HEK293T (cell line): ENCODE data around the gene MAN1C1.

Experiments used
- CTCF ChIA-PET: fragments of 350-600 bp; formaldehyde crosslinking; extraction: SDS; loops from one replicate; lab custom pipeline; 2021; ENCODE audit warnings: antibody characterized with exemption, inconsistent platforms; lab: Yijun Ruan, JAX
- POLR2A ChIA-PET: fragments of 350-600 bp; formaldehyde crosslinking; extraction: SDS; loops from one replicate; lab custom pipeline; 2020; ENCODE audit warnings: antibody characterized with exemption, inconsistent platforms; lab: Yijun Ruan, JAX
- DNase-seq: peaks from one replicate; pipeline ENCODE4 v3.0.0; 2012; ENCODE audit warnings: mixed read lengths; ENCODE audit errors: extremely low spot score
- ARNT ChIP-seq: fragments of 450-650 bp; IDR thresholded peaks from 2 replicates; pipeline ENCODE4 v1.6.1; 2017; ENCODE audit warnings: mild to moderate bottlenecking
- BHLHE40 ChIP-seq: fragments of 450-650 bp; IDR thresholded peaks from 2 replicates; pipeline ENCODE4 v1.6.1; 2016; ENCODE audit warnings: mild to moderate bottlenecking, moderate library complexity, borderline replicate concordance
- CTBP1 ChIP-seq: fragments of 450-650 bp; IDR thresholded peaks from 2 replicates; pipeline ENCODE4 v1.6.1; 2016; ENCODE audit warnings: borderline replicate concordance
- ELF4 ChIP-seq: fragments of 450-650 bp; IDR thresholded peaks from 2 replicates; pipeline ENCODE4 v1.6.1; 2017; ENCODE audit warnings: antibody characterized with exemption
- FOXA1 ChIP-seq: fragments of 450-650 bp; IDR thresholded peaks from 2 replicates; pipeline ENCODE4 v1.6.1; 2016; ENCODE audit warnings: mild to moderate bottlenecking
- FOXK2 ChIP-seq: fragments of 450-650 bp; IDR thresholded peaks from 2 replicates; pipeline ENCODE4 v1.6.1; 2016; ENCODE audit warnings: mild to moderate bottlenecking
- FOXM1 ChIP-seq: fragments of 450-650 bp; IDR thresholded peaks from 2 replicates; pipeline ENCODE4 v1.6.1; 2017; ENCODE audit warnings: mild to moderate bottlenecking, borderline replicate concordance
- HDGF ChIP-seq: fragments of 450-650 bp; IDR thresholded peaks from 2 replicates; pipeline ENCODE4 v1.6.1; 2017; ENCODE audit warnings: antibody characterized with exemption, borderline replicate concordance
- L3MBTL2 ChIP-seq: fragments of 450-650 bp; conservative IDR thresholded peaks from 2 replicates; pipeline ENCODE4 v1.6.1; 2016; ENCODE audit warnings: mild to moderate bottlenecking
- LEF1 ChIP-seq: fragments of 450-650 bp; IDR thresholded peaks from 2 replicates; pipeline ENCODE4 v1.6.1; 2017; ENCODE audit warnings: mild to moderate bottlenecking, borderline replicate concordance
- NFRKB ChIP-seq: fragments of 450-650 bp; IDR thresholded peaks from 2 replicates; pipeline ENCODE4 v1.6.1; 2016; ENCODE audit warnings: mild to moderate bottlenecking, moderate library complexity
- PKNOX1 ChIP-seq: fragments of 450-650 bp; IDR thresholded peaks from 2 replicates; pipeline ENCODE4 v1.6.1; 2016
- SP1 ChIP-seq: fragments of 450-650 bp; IDR thresholded peaks from 2 replicates; pipeline ENCODE4 v1.6.1; 2017
- SUZ12 ChIP-seq: fragments of 450-650 bp; IDR thresholded peaks from 2 replicates; pipeline ENCODE4 v1.6.1; 2016; ENCODE audit warnings: mild to moderate bottlenecking
- TARDBP ChIP-seq: fragments of 450-650 bp; IDR thresholded peaks from 2 replicates; pipeline ENCODE4 v1.6.1; 2016
- ZNF384 ChIP-seq: fragments of 450-650 bp; IDR thresholded peaks from 2 replicates; pipeline ENCODE4 v1.6.1; 2016

Gene MAN1C1

GRCh38 chr1:25767437-25767770, 150.8 kb downstream of the MAN1C1 start:
- ChIA-PET POLR2A (no interaction called here), CTCF (no interaction called here)

DNA sequence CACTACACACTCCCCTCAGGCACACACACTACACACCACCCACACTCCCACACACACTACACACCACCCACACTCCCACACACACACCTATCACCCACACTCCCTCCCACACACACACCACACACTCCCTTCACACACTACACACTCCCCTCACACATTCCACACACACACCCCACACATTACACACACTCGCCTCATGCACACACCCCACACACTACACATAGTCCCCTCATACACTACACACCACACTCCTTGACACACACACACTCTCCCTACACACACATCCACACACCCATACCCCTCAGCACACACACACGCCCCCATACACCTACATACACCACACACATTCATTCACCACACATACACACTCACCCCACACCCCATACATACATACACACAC, 152.4 kb downstream of the MAN1C1 start:
- POLR2A ChIA-PET: no interaction called here
- TF ChIP-seq NFRKB (no peak), TARDBP (0 out of 2 replicates have a peak, but pooled peaks have one; percentile 19)
- CTCF ChIA-PET: no interaction called here
- DNase-seq: no peak

More at GRCh38 chr1:25767437-25767770, 150.8 kb downstream of the MAN1C1 start:
- no peak for TF ChIP-seq ZNF384
- TF ChIP-seq SUZ12: no peak
- no peak for TF ChIP-seq ARNT
- TF ChIP-seq L3MBTL2: no peak
- no peak for TF ChIP-seq SP1
- no peak for TF ChIP-seq HDGF
- TF ChIP-seq CTBP1: no peak
- TF ChIP-seq ELF4: no peak
- no peak for TF ChIP-seq BHLHE40
- TF ChIP-seq NFRKB: no peak
- no peak for TF ChIP-seq FOXK2
- no peak for TF ChIP-seq FOXM1
- no peak for TF ChIP-seq LEF1
- no peak for TF ChIP-seq FOXA1
- TF ChIP-seq PKNOX1: no peak
- no peak for TF ChIP-seq TARDBP
- no peak for DNase-seq

- no peak for DNase-seq
- ChIA-PET POLR2A (no interaction called here), CTCF (no interaction called here)
- no peak for TF ChIP-seq PKNOX1
- TF ChIP-seq FOXM1: no peak
- no peak for TF ChIP-seq CTBP1
- no peak for TF ChIP-seq SP1
- no peak for TF ChIP-seq FOXK2
- no peak for TF ChIP-seq SUZ12
These were observed 153.2 kb downstream of the MAN1C1 start for GRCh38 chr1:25769625-25770383.

DNA sequence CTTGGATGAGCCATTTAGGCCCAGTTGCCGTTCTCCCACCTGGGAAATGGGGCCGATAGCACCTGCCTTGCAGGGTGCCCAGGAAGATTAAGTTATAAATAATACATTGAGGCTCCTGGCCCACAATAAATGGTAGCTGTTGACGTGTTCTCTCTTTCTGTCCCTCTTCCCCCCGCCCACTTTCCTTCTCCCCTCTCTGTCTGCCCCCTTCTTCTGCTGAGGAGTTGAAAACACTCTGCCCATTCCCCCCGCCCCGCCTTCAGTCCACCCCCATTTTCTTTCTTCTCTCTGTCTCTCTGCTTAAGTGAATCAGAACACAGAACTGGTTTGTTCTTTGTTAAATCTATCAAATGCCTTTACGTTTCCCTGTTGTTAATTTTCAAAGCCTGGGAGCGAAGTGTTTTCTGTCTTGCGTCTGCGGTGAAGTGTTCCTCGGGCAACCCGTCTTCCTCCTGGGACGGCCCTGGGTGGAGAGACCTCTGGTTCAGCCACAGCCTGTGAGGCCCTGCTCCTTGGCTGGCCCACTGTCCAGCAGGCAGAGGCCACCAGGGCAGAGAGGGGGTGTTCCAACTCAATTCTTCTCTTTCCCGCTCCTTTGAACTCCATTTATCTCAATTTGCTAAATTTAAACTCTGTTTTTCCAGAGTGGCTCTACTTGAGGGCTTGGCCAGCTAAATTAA, 154.1 kb downstream of the MAN1C1 start:
- TF ChIP-seq HDGF: no peak
- no peak for TF ChIP-seq LEF1
- TF ChIP-seq L3MBTL2: no peak
- no peak for TF ChIP-seq ZNF384
- TF ChIP-seq SUZ12: no peak
- TF ChIP-seq CTBP1: no peak
- TF ChIP-seq PKNOX1: no peak
- no peak for TF ChIP-seq BHLHE40
- TF ChIP-seq SP1: no peak
- no peak for TF ChIP-seq ARNT
- TF ChIP-seq NFRKB: no peak
- TF ChIP-seq FOXK2: no peak
- no peak for TF ChIP-seq ELF4
- TF ChIP-seq FOXA1: no peak
- no peak for TF ChIP-seq TARDBP
- TF ChIP-seq FOXM1: no peak
- no peak for DNase-seq
- ChIA-PET CTCF (no interaction called here), POLR2A (no interaction called here)

- no peak for TF ChIP-seq ELF4
- TF ChIP-seq CTBP1: 0 out of 2 replicates have a peak, but pooled peaks have one; percentile 67
- peak; percentile 96 for TF ChIP-seq PKNOX1
- peak; percentile 67 for DNase-seq
- ChIA-PET CTCF (interaction anchor here (0.8 kb wide), 1 partner anchor 23 kb away, joined by 3 read pairs; no protein-coding TSS in a partner anchor), POLR2A (interaction anchor here (0.6 to 0.9 kb wide), 2 partner anchors 14 to 20 kb away, joined by 3 read pairs; no protein-coding TSS in a partner anchor)
These were observed 154.9 kb downstream of the MAN1C1 start for GRCh38 chr1:25771221-25772114.
